ENCODE data around the gene WBP4.
"Not testable (repeated sequence)": the region's sequence is repeated elsewhere in the genome, so short reads cannot be mapped to it uniquely, and the experiment has no call there.

Gene WBP4

DNA sequence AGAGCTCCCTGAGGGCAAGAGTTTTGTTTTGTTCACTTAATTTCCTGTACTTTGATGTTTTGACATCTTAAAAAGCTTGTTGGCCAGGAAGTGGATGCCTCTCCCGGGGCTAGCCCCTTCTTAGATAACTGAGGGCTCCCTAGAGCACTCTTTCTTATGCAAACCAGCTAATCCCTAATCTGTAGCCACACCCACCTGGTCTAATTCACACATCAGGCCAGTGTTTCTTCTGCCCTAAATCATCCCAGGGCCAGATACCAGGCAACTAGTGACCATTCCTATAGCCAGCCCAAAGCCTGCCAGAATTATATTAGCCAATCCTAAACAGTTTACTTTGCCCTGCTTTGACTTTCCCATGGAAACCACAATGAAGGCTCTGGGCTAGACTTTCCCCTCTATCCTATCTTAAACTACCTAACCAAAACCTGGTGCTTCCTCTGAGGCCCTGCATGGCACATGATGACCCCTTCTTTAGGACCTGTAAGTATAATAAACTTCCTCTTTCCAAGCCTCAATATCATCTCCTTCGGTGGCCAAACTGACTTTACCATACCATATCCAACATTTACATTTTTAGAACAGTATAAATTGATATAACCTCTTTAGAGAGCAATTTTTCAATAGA is 24.8 kb downstream of the WBP4 start:
- DNase-seq: no peak

DNA sequence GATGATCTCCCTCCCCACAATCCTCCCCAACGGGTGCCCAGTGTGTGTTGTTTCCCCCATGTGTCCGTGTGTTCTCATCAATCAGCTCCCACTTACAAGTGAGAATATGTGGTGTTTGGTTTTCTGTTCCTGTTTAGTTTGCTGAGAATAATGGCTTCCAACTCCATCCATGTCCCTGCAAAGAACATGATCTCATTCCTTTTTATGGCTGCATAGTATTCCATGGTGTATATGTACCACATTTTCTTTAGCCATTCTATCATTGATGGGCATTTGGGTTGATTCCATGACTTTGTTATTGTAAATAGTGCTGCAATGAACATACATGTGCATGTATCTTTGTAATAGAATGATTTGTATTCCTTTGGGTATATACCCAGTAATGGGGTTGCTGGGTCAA is 34.4 kb downstream of the WBP4 start:
- not testable (repeated sequence) for DNase-seq

DNA sequence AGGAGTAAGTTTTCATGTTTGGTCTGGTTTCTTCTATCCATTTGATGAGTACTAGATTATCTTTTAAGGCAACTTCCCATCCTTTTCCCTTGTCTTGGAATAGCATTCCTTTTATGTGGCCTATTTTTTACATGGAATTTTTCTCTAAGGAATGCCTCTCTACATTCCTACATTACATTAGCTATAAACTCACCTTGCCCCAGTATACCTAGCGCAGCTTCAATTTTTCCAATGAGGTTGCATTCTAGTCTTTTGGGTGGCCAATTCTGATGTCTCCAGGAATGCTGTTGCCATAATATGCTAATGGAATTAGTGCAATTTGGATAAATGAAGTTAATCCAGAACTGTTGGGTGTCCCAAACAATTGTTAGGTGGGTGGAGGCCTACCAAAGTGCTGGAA is 37.5 kb downstream of the WBP4 start:
- DNase-seq: no peak

DNA sequence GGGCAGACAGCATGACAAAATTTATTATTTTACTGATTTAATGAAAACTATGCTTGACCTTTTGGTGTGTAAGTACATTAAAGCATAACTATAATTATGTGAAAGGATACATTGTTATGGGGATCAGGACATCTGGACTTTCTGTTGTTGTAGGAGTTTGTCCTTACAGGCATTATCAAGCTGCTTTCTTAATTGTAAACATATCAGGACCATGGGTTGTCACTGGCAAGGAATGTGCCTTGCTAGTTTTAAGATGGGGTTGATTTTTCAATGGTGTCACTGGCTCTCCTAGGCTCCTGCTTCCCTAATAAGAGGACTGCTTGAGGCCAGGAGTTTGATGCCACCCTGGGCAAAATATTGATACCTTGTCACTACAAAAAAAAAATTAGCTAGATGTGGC is 38.7 kb downstream of the WBP4 start:
- DNase-seq: no peak

DNA sequence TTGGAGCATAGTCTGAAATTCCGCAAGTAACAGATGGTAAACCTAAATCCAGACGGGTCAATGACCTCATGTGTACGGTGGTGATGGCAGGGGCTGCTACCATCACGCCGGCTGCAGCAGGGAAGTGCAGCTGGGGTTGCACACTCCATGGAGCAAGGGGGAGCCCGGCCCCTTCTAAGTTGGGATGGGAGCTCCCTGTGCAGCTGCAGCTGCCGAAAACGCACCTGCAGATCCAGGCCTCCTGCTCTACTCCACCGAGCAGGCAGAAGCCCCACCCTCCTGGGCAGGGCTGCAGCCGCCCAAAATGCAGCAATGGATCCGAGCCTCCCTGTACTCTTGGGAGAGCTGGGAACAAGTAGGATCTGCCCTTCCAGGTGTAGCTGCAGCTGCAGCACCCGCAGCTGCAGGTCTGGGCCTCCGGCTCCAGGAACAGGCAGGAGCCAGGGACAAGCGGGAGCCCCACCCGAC is 45.8 kb downstream of the WBP4 start:
- DNase-seq: no peak

DNA sequence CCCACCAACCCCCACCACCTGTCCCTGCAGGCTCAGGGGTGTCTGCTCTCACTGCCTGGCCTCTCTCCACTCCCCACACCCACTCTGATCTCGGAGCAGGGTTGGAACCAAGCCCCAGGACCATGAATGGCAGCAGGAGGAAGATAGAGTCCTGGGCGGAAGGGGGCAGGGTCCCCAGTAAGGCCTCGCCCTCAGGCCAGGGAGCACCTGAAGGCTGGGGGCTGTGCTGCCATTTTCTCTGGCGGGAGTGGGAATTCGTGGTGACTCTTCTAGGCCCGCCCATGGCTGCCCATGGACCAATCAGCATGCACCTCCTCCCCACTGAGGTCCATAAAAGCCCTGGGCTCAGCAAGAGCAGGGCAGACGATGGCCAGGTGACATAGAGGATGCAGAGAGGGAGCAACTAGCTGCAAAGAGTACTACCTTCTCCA is 46.3 kb downstream of the WBP4 start:
- no peak for DNase-seq

DNA sequence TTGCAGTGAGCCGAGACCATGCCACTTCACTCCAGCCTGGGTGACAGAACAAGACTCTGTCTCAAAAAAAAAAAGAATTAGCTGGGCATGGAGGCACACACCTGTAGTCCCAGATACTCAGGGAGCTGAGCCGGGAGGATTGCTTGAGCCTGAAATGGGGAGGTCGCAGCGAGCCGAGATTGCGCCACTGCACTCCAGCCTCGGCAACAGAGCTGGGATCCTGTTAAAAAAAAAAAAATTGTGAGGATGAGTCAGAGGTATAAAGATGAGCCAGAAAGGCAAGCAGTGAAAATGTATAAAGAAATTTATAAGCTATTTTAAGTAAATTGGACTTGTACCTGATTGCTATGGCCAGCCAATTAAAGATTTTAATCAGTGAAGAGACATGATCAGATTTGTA is 50.1 kb downstream of the WBP4 start:
- DNase-seq: no peak

DNA sequence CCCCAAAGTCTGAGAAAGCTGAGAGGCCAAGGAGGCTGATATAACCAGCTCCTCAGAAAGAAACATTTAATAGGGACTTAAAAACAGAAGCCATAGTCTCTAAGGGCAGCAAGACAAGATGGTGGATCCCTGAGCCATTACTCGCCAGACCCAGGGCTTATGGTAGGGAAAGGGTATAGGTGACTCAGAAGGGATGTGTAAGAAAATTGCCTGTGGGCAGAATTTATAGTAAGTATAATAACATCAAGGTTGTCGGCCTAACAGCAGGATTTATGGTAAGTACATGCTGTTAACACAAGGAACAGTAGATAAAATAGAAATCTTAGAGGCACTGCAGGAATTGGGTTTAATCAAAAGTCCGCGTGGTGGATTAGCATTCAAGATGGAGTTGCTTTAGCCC is 56.6 kb downstream of the WBP4 start:
- no peak for DNase-seq

DNA sequence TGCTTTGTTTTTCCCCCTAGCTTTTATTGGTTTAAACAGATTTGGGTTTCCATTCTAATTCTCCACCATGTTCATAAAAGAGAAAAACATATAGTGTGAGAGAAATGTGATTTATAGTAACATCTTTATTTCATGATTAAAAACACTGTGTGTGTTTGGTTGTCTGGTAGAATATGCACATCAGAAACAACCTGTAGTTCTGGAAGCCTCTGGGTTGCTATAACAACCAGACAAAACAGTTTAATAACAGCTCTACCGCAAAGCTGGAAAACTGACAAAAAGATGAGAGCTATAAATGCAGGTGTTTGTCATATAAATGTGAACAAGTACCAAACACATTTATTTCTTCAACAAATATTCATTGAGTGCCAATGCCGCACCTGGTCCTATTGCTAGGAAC is 61.5 kb downstream of the WBP4 start:
- no peak for DNase-seq

DNA sequence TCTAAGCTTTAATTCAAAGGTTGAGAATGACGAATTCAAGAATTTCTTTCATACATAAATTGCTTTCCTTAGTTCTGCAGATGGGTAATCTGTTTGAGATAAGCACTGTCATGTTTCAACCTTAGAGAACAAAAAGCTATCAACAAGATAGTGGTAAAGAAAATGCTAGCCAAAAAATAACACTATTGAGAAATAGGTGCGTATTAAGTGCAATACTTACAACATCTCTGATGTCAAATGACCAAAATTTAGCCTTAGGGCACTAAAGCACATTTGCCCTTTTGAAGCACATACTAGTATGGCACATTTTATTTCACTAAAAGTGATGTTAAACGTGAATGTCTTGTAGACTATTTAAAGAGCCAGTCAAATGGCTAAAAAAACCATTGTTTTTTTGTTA is 66.4 kb downstream of the WBP4 start:
- DNase-seq: no peak

DNA sequence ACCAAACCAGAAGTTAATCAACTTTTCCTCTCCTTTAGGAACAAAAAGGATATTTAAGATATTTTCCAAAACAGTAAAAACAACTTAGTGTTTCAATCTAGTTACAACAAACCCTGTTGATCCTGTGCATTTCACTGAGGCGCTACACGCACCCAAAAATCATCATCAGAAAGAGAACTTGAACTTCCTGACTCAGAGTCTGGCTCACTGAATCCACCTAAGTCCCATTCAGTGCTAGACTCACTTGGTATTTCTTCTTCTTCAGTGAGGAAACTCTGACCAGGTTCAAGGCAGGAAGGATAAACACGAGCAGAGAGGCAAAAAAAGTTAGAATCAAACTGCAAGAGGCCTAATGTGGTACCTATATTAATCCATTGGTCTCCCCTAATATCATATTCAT is 69.0 kb downstream of the WBP4 start:
- DNase-seq: no peak

DNA sequence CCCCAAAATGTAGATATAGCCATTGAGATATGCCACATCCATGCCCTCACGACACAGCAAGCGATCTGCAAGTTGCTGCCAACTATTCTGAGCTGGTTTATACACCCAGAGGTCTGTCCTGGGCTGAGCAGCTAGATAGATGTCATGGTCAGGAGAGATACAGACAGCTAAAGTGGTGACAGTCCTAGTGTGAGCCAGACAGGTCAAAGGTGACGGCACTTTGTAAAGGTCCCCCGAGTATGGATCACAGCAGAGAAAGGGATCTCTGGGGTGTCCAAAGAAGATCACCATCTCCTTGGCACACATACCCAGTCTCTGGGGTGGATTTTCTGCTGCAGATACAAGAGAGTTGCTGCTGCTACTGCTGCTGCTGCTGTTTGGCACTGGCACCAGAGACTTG is 69.9 kb downstream of the WBP4 start:
- not testable (repeated sequence) for DNase-seq

DNA sequence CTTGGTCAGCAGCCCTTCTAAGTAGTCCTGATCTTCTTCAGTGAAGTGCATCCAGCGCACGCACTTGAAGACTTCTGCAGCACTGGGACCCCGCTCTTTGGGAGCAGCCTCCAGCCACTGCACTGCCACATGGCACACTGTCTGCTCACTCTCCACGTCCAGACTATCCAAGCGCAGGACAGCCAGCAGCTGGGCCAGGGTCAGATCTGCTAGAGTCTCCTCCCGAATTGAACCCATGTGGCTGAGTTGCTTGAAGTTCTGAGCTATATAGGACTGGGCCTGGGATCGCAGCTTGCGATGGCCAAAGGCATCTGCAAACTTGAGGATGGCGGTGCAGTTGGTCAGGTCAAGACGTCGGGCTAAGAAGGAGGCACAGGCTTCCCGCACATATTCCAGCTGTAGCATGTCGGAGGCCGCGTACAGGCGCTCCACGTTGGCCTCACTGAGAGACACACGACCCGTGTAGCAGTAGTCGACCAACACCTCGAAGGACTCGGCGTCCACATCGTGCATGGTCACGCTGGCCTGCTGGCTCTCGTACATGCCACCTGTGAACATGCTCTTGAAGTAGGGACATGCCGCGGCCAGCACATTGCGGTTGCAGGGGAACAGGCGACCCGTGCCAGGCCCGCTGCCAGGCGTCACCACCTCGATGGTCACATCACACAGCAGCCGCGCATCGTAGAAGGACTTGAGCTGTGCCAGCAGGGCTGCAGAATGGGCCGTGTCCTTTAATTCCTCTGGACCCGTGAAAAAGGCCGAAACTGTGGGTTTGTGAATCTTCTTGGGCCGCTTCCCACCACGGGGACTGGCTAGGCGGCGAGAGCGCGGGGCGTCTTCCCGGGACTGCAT is 70.6 kb downstream of the WBP4 start:
- not testable (repeated sequence) for DNase-seq

DNA sequence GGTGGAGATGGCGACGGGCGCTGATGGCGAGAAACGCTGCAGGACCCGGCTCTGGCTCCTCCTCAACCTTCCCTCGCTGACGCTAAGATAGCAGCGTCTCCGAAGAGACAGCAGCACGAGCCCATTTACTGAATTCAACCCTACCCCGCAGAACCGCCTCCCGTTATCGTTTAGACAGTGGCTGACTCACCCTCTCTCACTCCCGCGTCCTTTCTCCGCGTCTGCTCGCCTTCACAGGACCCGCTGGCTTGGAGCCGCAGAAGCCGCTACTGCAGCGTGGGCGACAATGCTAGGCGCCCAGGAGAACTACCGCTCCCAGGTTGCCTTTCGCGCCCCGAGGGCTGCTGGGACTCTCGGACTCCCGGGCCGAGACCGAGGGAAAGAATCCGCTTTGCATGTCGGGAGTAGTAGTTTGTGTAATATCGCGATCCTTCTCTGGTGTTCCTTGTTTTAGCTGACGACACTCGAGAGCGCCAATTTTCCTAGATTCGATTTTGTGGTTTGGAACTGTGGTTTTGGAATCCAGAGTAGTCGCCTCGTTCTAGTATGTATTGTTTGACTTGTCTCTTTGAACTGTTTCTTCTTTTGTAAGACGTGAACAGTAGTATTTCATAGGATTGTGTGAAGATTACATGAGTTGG is 71.3 kb downstream of the WBP4 start, which contains the start of gene KBTBD6:
Gene KBTBD6, minus strand, starts transcription at position 291 of the 641 bp plus-strand sequence. CDS start 291 bp downstream, outside the sequence.
- peak; percentile 94 to 98 for DNase-seq

Measured in SW 1271 (cell line).